GM19240 (cell line): ENCODE data around the gene BLOC1S3.

Experiments used
- DNase-seq: peaks from one replicate; pipeline ENCODE4 v3.0.0; 2011; ENCODE audit warnings: low spot score; ENCODE audit not compliant: insufficient read length

BLOC1S3 gene

GRCh38 chr19:45146251-45146650 is 32.3 kb upstream of the BLOC1S3 start:
- DNase-seq = no peak

- no peak for DNase-seq
Measured at GRCh38 chr19:45146741-45147205, 31.8 kb upstream of the BLOC1S3 start.

- DNase-seq = no peak
Measured at GRCh38 chr19:45147835-45148676, 30.5 kb upstream of the BLOC1S3 start.

DNA sequence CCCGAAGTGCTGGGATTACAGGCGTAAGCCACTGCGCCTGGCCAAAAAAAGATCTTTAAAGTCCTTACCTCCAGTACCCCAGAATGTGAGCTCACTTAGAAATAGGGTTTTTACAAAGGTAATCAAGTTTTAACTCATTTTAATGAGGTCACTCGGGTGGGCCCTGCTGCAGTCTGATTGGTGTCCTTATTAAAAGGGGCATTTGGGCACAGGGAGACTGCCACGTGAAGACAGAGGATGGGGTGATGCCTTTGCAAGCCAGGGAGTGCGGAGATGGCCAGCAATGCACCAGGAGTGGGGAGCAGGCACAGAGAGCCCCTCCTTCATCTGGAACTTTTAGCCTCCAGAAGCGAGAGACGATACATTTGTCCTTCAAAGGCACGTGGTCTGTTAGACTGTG is 29.5 kb upstream of the BLOC1S3 start:
- DNase-seq = no peak

DNA sequence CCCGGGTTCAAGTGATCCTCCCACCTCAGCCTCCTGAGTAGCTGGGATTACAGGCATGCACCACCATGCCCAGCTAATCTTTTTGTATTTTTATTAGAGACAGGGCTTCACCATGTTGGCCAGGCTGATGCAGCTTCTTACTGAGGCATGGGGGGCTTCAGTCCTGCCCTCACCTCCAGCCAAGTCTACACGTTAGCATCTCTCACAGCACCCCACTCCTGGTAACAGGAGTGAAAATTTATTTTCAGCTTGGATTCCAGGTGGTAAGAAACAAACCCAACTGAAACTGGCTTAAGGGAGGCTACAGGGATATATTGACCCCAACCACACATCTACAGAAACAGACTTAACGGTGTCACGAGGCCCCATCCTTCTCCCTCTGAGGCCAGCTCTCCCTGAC is 28.4 kb upstream of the BLOC1S3 start:
- DNase-seq = no peak

DNA sequence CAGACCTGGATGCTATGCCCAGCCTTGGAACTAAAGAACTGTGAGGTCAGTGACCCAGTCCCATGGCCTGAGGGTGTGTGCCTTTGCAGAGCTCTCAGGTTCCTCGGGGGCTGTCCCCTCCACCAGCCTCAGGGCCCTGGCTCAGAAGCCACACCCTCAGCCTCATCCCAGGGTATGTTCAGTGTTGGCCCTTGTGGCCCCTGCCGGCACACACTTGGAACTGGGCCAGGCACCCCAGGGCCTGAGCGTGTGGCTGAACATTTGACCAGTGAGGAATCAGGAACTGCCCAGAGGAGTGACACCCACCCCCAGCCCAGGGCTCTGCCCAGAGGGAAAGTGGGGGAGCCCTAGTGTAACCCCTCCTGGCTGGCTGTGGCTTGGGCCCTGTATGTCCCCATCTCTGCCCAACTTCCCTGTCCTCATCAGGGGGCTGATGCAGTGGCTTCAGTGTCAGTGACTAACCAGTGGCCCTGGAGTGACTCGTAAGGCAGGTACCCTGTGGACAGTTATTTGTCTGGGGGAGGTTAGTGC is 27.8 kb upstream of the BLOC1S3 start:
- DNase-seq = no peak

DNA sequence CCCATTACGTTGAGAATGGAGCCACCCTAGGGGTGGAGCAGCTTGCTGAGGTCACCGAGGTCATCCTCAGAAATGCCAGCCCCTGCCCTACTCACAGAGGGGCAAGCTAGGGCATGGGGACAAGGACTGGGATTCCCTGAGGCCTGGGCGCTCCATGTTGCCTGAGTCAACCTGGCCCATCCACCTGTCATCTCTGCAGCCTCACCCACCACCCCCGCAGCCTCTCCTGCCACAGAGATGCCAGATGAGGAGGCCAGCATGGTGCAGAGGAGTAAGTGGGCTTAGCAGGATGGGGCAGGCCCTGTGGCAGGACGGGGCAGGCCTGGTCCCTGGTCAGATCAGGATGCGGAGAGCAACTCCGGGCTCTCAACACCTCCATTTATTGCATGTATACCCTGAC is 27.3 kb upstream of the BLOC1S3 start:
- DNase-seq = no peak

- DNase-seq = no peak
Measured at GRCh38 chr19:45151821-45152503, 26.6 kb upstream of the BLOC1S3 start.

GRCh38 chr19:45152504-45153338 is 25.9 kb upstream of the BLOC1S3 start:
- no peak for DNase-seq

GRCh38 chr19:45153339-45154063 is 25.1 kb upstream of the BLOC1S3 start:
- no peak for DNase-seq

- DNase-seq = no peak
Measured at GRCh38 chr19:45154064-45154827, 24.3 kb upstream of the BLOC1S3 start.

- no peak for DNase-seq
Measured at GRCh38 chr19:45156011-45156630, 22.5 kb upstream of the BLOC1S3 start.

DNA sequence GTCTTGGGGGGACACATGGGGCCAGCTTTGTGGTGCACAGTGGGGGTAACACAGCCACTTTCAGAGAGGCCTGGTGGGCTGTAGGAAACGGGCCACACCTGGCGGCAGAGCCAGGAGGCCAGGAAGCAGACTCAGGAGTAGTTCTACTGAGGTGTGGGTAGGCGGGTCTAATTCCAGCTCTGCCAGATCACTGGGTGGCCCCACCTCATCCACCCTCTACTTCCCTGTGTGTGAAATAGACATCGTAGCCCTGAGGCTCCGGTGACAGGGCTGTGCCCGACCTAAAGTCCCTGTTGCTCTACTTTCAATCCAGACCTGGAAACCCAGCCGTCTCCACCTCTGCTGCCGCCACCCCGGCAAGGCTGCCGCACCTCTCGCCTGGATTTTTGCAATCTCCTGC is 21.8 kb upstream of the BLOC1S3 start:
- no peak for DNase-seq

- no peak for DNase-seq
Measured at GRCh38 chr19:45158503-45159209, 19.9 kb upstream of the BLOC1S3 start.

DNA sequence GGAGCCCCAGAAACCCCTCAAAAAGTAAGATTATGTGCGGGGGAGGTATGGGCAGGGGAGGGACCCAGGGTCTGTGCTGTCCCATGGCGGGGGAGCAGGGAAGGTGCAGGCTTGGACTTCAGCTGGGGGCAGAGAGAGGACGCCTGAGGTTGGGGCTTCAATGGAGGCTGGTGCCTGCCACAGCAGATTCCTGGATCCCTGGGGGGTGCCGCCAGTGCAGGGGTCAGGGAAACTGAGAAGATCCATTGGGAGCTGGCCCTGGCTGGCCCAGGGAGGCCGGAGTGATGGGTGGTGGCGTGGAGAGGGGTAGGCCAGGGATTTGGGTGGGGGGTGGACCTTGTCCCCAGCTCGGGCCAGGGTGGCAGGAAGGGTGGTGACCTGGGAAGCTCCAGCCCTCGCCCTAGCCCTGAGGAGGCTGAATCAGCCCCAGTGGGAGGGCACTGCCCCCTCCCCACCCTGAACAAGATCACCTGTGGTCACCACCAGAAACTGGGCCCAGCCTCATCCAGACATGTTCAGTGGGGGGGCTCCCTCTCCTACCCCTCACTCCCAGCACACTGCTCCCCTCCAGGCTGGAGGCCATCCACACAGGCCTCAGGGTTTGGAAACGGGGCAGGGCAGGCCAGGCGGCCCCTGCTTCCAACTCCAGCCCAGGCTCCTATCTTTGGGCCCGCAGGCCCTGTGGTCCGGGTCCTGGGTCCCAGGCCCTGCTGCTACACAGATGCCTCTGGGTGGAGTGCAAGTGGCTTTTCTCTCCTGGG is 19.2 kb upstream of the BLOC1S3 start:
- DNase-seq = no peak

DNA sequence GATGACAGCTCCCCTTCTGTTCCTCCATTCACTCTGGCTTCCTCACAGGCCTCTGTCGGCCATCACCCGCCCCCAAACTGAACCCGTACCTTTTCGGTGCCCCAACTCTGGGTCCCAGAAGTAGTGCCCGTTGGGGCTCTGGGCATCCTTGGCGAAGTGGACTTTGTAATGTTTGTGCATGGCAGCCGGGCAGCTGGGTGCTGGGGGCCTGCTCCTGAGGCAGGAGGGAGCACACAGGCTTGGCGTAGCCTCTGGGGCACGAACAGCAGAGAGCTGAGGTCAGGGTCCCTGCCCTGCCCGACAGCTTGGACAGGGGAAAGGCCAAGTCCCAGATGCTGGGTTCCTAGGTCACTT is 18.6 kb upstream of the BLOC1S3 start:
- no peak for DNase-seq

- DNase-seq = no peak
Measured at GRCh38 chr19:45160870-45161737, 17.5 kb upstream of the BLOC1S3 start, which contains the start of gene NKPD1. NKPD1 (minus strand) TSS chr19:45160982; CDS start chr19:45160150, 832 bp downstream.
